Stimulated activated effector memory CD8-positive, alpha-beta T cell treated with anti-CD3 and anti-CD28 coated beads, Interleukin-12 subunit alpha, Interleukin-12 subunit beta, amount 100 ng/mL, for 72 hours (primary cell): ENCODE results near the gene TDRD12.
A peak's percentile ranks its signal among the peaks of the same experiment; 100 is the strongest.
"Not testable (repeated sequence)": the region's sequence is repeated elsewhere in the genome, so short reads cannot be mapped to it uniquely, and the experiment has no call there.

ENCODE experiments used
- ATAC-seq: fragments of 150-1000 bp; cut with Tn5 transposase; 2 replicates; pipeline ENCODE4 v1.10.0; 2021
- DNase-seq, 2 donors: peaks; one replicate each; pipeline ENCODE4 v3.0.0; 2021 to 2022; ENCODE audit warnings: low spot score in 2 of 2
- H3K27ac Mint-ChIP-seq: one replicate; pipeline ENCODE4 v1.8.0; 2022; ENCODE audit warnings: mild to moderate bottlenecking, mixed read lengths
- H3K36me3 Mint-ChIP-seq: one replicate; pipeline ENCODE4 v1.8.0; 2022; ENCODE audit warnings: mild to moderate bottlenecking, mixed read lengths
- H3K4me1 Mint-ChIP-seq: one replicate; pipeline ENCODE4 v1.8.0; 2022; ENCODE audit warnings: mixed read lengths
- H3K4me3 Mint-ChIP-seq: one replicate; pipeline ENCODE4 v1.8.0; 2022; ENCODE audit warnings: mild to moderate bottlenecking, mixed read lengths
- H3K9me3 Mint-ChIP-seq: one replicate; pipeline ENCODE4 v1.8.0; 2022; ENCODE audit warnings: mixed read lengths

The TDRD12 gene

GRCh38 chr19:32708457-32708856 is 11.1 kb upstream of the TDRD12 start:
- ATAC-seq, result peak; percentile 78
- Mint-ChIP-seq H3K4me3 (no peak overlapping the region), H3K9me3 (peaks cover 3% of the 10 kb centered on the region), H3K36me3 (peaks cover 95% of the 10 kb centered on the region), H3K27ac (peak overlapping the region; percentile 76), H3K4me1 (peaks cover 16% of the 10 kb centered on the region)
- no peak for DNase-seq

GRCh38 chr19:32709032-32709431 is 10.5 kb upstream of the TDRD12 start:
- DNase-seq, result no peak
- Mint-ChIP-seq H3K36me3 (peaks cover 95% of the 10 kb centered on the region), H3K4me3 (no peak overlapping the region), H3K27ac (peak overlapping the region; percentile 76), H3K4me1 (peaks cover 16% of the 10 kb centered on the region), H3K9me3 (peaks cover 3% of the 10 kb centered on the region)
- no peak for ATAC-seq

GRCh38 chr19:32711747-32712146 is 7.8 kb upstream of the TDRD12 start:
- no peak overlapping the region for H3K27ac Mint-ChIP-seq
- peaks cover 15% of the 10 kb centered on the region for H3K4me1 Mint-ChIP-seq
- peaks cover 96% of the 10 kb centered on the region for H3K36me3 Mint-ChIP-seq
- no peak for DNase-seq
- H3K4me3 Mint-ChIP-seq, result no peak overlapping the region
- H3K9me3 Mint-ChIP-seq, result no peaks in the 10 kb centered on the region
- no peak for ATAC-seq

- H3K4me3 Mint-ChIP-seq, DNase-seq, H3K9me3 Mint-ChIP-seq, ATAC-seq, H3K4me1 Mint-ChIP-seq, H3K27ac Mint-ChIP-seq: not testable (repeated sequence)
- peaks cover 52% of the 10 kb centered on the region for H3K36me3 Mint-ChIP-seq
Observed at GRCh38 chr19:32716203-32716602, 3.4 kb upstream of the TDRD12 start.

- Mint-ChIP-seq H3K27ac (no peak overlapping the region), H3K9me3 (no peaks in the 10 kb centered on the region), H3K36me3 (peaks cover 39% of the 10 kb centered on the region), H3K4me3 (no peak overlapping the region), H3K4me1 (no peaks in the 10 kb centered on the region)
- no peak for DNase-seq
- no peak for ATAC-seq
Observed at GRCh38 chr19:32717496-32717895, 2.1 kb upstream of the TDRD12 start.

- peaks cover 31% of the 10 kb centered on the region for H3K36me3 Mint-ChIP-seq
- DNase-seq, result no peak
- no peaks in the 10 kb centered on the region for H3K4me1 Mint-ChIP-seq
- no peak overlapping the region for H3K27ac Mint-ChIP-seq
- no peaks in the 10 kb centered on the region for H3K9me3 Mint-ChIP-seq
- no peak overlapping the region for H3K4me3 Mint-ChIP-seq
- no peak for ATAC-seq
Observed at GRCh38 chr19:32718286-32718685, 1.3 kb upstream of the TDRD12 start.

- Mint-ChIP-seq H3K36me3 (peaks cover 10% of the 10 kb centered on the region), H3K4me3 (no peak overlapping the region), H3K4me1 (no peaks in the 10 kb centered on the region), H3K9me3 (no peaks in the 10 kb centered on the region), H3K27ac (no peak overlapping the region)
- no peak for DNase-seq
- ATAC-seq, result no peak
Observed at GRCh38 chr19:32720216-32720935, 809 bp downstream of the TDRD12 start.

- Mint-ChIP-seq H3K4me3 (no peak overlapping the region), H3K9me3 (no peaks in the 10 kb centered on the region), H3K36me3 (peaks cover 6% of the 10 kb centered on the region), H3K4me1 (no peaks in the 10 kb centered on the region), H3K27ac (no peak overlapping the region)
- DNase-seq (no peak), ATAC-seq (no peak)
Observed at GRCh38 chr19:32720936-32721250, 1.3 kb downstream of the TDRD12 start.

GRCh38 chr19:32735936-32736335 is 16.4 kb downstream of the TDRD12 start:
- H3K27ac Mint-ChIP-seq, result no peak overlapping the region
- no peaks in the 10 kb centered on the region for H3K9me3 Mint-ChIP-seq
- no peaks in the 10 kb centered on the region for H3K4me1 Mint-ChIP-seq
- ATAC-seq (no peak), DNase-seq (no peak)
- no peak overlapping the region for H3K4me3 Mint-ChIP-seq
- H3K36me3 Mint-ChIP-seq, result no peaks in the 10 kb centered on the region

- ATAC-seq, result no peak
- Mint-ChIP-seq H3K4me3 (no peak overlapping the region), H3K9me3 (no peaks in the 10 kb centered on the region), H3K27ac (no peak overlapping the region), H3K36me3 (no peaks in the 10 kb centered on the region), H3K4me1 (peaks cover 3% of the 10 kb centered on the region)
- no peak for DNase-seq
Observed at GRCh38 chr19:32743021-32743420, 23.5 kb downstream of the TDRD12 start.

GRCh38 chr19:32743447-32743846 is 23.9 kb downstream of the TDRD12 start:
- no peak overlapping the region for H3K27ac Mint-ChIP-seq
- peaks cover 5% of the 10 kb centered on the region for H3K4me1 Mint-ChIP-seq
- H3K36me3 Mint-ChIP-seq, result no peaks in the 10 kb centered on the region
- DNase-seq, result no peak
- H3K4me3 Mint-ChIP-seq, result no peak overlapping the region
- ATAC-seq, result no peak
- no peaks in the 10 kb centered on the region for H3K9me3 Mint-ChIP-seq

GRCh38 chr19:32744555-32745325 is 25.2 kb downstream of the TDRD12 start:
- DNase-seq (no peak), ATAC-seq (no peak)
- peaks cover 13% of the 10 kb centered on the region for H3K4me1 Mint-ChIP-seq
- no peak overlapping the region for H3K4me3 Mint-ChIP-seq
- no peak overlapping the region for H3K27ac Mint-ChIP-seq
- no peaks in the 10 kb centered on the region for H3K9me3 Mint-ChIP-seq
- no peaks in the 10 kb centered on the region for H3K36me3 Mint-ChIP-seq

- not testable (repeated sequence) for H3K4me3 Mint-ChIP-seq, H3K36me3 Mint-ChIP-seq, H3K9me3 Mint-ChIP-seq, H3K27ac Mint-ChIP-seq, DNase-seq
- ATAC-seq, result peak; percentile 15
- H3K4me1 Mint-ChIP-seq, result peaks cover 13% of the 10 kb centered on the region
Observed at GRCh38 chr19:32745594-32746251, 26.2 kb downstream of the TDRD12 start.

GRCh38 chr19:32746631-32747196 is 27.1 kb downstream of the TDRD12 start:
- H3K4me1 Mint-ChIP-seq, result peaks cover 13% of the 10 kb centered on the region
- H3K27ac Mint-ChIP-seq, H3K4me3 Mint-ChIP-seq, H3K9me3 Mint-ChIP-seq, H3K36me3 Mint-ChIP-seq: not testable (repeated sequence)
- DNase-seq (peak in 1 of 2 donors; percentile 56), ATAC-seq (peak; percentile 89)

- no peak for DNase-seq
Observed at GRCh38 chr19:32748497-32748896, 28.9 kb downstream of the TDRD12 start.

More at GRCh38 chr19:32748497-32748896, 28.9 kb downstream of the TDRD12 start:
- H3K36me3 Mint-ChIP-seq, result no peaks in the 10 kb centered on the region
- no peak overlapping the region for H3K27ac Mint-ChIP-seq
- no peak for ATAC-seq
- peaks cover 13% of the 10 kb centered on the region for H3K4me1 Mint-ChIP-seq
- no peak overlapping the region for H3K4me3 Mint-ChIP-seq
- no peaks in the 10 kb centered on the region for H3K9me3 Mint-ChIP-seq
